GM19023 (cell line): Measurements from ENCODE around the gene CD69.

ENCODE experiments used
- ATAC-seq: cut with Tn5 transposase; IDR thresholded peaks from one replicate; pipeline ENCODE4 v1.9.1; 2021; ENCODE audit warnings: mild to moderate bottlenecking, moderate library complexity; ENCODE audit not compliant: unreplicated experiment

Gene CD69

DNA sequence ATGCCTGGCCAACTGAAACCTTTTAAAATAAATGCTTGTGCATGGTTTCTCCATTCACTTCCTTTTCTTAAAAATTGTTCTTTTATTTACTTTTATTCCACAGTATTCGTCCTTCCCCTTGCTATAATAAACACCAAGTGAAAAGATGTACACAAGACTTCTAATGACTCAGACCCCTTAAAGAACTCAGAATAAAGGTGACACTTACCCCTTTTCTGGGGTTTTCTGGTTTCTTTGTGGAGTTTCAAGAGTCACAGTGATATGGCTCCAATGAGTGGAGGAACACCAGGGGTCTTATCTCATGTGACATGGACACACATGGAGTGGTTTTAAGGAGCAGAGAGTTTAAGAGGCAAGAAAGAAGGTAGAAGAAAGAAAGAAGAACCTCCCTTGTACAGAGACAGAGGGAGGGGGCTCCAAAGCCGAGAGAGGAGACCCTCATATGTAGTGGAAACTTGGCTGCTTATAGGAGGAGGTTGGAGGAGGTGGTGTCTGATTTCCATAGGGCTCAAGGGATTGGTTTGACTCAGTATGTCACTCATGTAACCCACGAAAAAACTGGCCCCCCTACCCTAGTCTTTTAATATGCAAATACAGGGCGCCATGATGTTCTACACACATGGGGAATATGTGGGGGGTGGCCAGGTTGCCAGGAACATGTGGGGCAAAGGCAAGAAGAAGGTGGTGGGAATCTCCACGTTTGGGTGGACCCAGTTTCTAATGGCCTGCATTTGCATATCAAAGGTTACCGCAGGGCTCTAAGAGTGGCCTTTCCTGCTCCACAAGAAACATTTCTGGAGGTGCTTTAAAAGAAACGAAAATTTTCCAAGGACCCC is 22.1 kb upstream of the CD69 start:
- no peak for ATAC-seq

DNA sequence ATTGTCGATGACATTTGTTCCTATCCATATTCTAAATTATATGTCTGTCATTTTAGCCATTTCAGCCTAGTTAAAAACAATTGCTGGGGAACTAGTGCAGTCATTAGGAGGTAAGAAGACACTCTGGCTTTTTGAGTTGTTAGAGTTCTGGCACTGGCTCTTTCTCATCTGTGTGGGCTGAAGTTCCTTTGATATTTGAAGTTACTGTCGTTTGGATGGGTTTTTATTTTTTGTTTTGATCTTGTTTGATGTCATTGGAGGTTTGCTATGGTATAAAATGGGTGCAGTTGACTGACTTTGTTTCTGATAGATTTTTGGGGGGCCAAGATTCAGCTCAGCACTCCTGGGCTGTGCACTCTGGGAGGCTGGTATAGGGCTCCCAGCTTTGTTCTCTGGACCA is 20.7 kb upstream of the CD69 start:
- ATAC-seq = no peak

- no peak for ATAC-seq
Measured at GRCh38 chr12:9779209-9779608, 18.5 kb upstream of the CD69 start.

DNA sequence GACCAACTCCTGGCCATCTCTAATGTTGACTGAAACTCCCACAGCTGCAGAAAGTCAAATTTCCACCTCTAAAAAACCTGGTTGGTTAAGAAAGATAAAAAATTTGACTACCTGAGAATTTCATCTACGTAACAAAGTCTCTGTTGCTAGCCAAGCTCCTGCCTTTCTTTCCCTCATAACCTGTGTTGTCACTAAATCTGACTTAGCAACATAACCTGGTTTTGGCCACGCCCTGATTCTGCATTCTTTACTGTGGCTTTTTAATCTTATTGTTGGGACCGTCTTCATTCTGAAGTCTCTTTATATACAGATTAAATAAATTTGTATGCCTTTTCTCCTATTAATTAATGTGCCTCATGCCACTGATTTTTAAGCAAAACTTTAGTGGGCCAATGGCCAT is 16.1 kb upstream of the CD69 start:
- no peak for ATAC-seq

- no peak for ATAC-seq
Measured at GRCh38 chr12:9773216-9773877, 12.6 kb upstream of the CD69 start.

DNA sequence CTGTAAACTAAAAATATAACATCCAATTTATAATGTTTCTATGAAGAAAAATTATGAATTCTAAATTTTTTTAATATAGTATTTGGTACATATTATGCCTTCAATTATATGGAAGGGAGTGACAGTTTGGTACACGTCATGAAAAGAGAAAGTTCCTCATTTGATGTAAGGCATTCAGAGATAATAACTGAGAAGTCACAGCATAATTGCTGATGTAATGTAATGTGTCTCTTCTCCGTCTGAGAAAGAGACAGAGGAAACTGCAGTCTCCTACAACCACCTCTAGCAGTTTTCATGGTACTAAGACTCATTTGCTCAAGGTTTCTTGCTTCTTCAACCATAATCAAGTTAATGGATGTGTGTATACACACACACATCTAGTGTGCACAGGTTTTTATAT is 2.3 kb upstream of the CD69 start:
- no peak for ATAC-seq

- ATAC-seq = no peak
Measured at GRCh38 chr12:9762369-9762768, 1.7 kb upstream of the CD69 start.

GRCh38 chr12:9761419-9761781 is 699 bp upstream of the CD69 start:
- ATAC-seq = no peak

GRCh38 chr12:9760120-9760519 is 581 bp downstream of the CD69 start:
- ATAC-seq = no peak

DNA sequence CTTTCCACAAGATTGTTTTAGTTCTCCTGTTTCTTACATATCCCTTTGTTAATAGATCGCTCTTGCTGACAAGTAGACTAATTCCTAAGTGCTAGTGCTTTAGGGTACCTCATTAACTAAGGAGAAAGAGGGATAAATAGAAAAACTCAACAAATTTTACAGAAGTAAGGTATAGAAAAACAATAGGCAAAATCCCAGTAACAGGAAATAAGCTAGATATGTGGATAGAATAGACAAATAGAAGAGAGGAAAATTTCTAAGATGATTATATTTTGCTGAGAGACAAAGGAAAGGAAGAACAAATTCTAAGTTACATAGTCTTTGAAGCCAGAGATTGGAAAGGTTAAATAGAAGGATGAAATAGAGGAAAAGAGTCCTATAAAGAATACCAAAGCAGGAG is 1.0 kb downstream of the CD69 start:
- no peak for ATAC-seq

DNA sequence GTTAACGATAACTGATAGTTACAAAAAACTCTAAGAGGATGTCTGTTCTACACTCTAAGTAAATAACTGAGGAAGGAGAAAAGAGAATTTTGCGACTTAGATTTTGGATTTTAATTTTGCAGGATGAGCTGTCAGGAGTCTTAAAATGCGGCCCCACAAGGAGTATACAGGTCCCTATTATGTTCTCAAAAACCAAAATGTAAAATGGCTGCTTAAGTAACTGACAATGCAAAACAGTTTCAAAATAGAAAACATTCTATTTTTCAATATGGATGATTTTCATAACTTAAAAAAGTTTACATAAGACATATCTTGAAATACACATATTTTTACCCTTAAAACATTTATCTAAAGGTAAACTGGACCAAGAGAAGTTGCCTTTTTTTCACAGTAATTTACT is 2.6 kb downstream of the CD69 start:
- no peak for ATAC-seq

- no peak for ATAC-seq
Measured at GRCh38 chr12:9757433-9758025, 3.2 kb downstream of the CD69 start.

GRCh38 chr12:9756706-9757105 is 4.0 kb downstream of the CD69 start:
- ATAC-seq = no peak

DNA sequence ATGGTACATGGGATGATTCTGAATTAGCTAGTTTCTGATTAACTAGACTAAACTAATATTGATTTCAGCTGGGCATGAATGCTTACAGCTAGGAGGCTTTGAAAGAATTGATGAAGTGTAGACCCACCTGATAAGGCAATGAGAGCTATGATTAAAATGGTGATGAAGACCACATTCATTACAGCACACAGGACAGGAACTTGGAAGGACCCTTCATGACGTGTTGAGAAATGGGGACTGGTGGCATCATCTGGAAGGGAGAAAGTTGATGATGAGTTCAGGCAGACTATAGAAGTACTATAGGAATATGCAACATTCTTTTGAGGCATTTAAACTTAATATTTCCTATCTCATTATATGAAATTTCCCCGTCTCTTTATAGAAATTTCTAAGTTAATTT is 4.5 kb downstream of the CD69 start:
- ATAC-seq = no peak

GRCh38 chr12:9755567-9755966 is 5.1 kb downstream of the CD69 start:
- no peak for ATAC-seq

- ATAC-seq = no peak
Measured at GRCh38 chr12:9755035-9755434, 5.7 kb downstream of the CD69 start.

- ATAC-seq = no peak
Measured at GRCh38 chr12:9754099-9754927, 6.4 kb downstream of the CD69 start.

DNA sequence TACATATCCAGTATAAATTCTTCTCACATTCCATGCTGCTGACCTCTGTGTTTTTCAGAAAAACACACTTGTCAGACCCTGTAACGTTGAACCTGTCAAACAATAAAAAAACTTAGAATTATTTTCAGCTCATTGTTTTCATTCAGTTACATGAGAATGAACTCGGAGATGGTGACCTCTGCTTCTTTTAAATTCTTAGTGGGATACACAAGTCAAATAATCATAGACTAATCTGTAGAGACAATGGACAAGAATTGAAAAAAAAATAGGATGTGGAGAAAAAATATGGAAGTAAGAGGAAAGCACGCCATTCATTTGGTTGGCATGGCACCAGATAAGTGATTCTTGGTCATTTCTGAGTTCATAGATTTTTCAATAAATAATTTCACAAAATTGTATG is 7.2 kb downstream of the CD69 start:
- no peak for ATAC-seq

- no peak for ATAC-seq
Measured at GRCh38 chr12:9753073-9753472, 7.6 kb downstream of the CD69 start.

DNA sequence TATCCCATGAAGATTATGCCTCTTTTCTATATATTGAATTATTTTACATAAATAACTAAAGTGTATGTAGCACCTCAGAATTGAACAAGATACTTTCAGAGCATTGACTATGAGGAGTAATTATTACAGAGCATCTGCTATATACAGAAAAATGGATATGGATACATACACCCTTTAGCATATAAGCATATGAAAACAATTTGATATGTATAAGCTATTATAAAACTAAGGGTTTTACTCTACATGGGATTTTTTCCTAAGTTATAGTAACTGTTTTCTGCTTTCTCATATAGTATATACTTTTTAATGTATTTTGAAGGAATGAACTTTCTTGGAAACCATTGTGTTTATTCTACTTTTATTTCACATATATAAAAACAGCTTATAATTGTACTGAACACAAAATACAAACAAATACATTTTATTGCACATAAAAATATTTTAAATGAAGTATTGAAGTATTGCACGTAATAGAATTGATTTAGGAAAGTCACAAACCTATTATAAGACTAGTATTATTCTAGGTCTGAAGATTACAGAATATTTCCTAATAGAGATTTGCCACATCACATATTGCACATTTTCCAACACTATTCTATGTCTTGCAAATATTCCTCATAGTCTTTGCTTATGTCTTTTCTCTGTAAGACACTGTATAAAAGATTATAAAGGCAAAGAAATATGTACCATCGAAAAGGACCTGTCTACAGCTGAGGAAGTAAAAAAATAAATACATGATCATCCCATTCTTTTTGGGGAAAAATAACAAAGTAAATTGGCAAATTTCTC is 8.4 kb downstream of the CD69 start:
- ATAC-seq = no peak
